Activated T-cell treated with anti-CD3 and anti-CD28 coated beads for 24 hours (primary cell): ENCODE data around the gene NUPR1.
"Not testable (repeated sequence)": the region's sequence is repeated elsewhere in the genome, so short reads cannot be mapped to it uniquely, and the experiment has no call there.

ENCODE experiments used
- DNase-seq: peaks from one replicate; pipeline ENCODE4 v3.0.0-alpha.2; 2020; ENCODE audit warnings: low read depth

NUPR1 gene

DNA sequence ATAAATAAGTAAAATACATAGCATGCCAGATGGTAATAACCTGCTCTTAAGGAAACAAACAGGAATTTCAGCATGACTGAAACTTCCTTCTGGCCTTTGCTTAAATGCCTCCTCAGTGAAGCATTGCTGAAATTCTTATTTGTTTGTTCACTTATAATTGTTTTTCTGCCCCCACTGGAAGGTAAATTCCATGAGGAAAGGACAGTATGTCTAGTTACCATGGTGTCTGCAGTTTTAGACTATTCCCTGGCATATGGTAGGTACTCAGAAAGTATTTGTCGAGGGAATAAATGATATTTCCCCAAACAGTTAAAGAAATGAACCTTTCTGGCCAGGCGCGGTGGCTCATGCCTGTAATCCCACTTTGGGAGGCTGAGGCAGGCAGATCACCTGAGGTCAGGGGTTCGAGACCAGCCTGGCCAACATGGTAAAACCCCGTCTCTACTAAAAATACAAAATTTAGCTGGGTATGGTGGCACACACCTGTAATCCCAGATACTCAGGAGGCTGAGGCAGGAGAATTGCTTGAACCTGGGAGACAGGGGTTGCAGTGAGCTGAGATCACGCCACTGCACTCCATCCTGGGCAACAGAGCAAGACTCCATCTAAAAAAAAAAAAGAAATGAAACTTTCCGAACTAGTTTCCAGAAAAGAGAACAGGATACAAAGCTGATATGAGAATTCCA, 11.5 kb downstream of the NUPR1 start:
- not testable (repeated sequence) for DNase-seq

DNA sequence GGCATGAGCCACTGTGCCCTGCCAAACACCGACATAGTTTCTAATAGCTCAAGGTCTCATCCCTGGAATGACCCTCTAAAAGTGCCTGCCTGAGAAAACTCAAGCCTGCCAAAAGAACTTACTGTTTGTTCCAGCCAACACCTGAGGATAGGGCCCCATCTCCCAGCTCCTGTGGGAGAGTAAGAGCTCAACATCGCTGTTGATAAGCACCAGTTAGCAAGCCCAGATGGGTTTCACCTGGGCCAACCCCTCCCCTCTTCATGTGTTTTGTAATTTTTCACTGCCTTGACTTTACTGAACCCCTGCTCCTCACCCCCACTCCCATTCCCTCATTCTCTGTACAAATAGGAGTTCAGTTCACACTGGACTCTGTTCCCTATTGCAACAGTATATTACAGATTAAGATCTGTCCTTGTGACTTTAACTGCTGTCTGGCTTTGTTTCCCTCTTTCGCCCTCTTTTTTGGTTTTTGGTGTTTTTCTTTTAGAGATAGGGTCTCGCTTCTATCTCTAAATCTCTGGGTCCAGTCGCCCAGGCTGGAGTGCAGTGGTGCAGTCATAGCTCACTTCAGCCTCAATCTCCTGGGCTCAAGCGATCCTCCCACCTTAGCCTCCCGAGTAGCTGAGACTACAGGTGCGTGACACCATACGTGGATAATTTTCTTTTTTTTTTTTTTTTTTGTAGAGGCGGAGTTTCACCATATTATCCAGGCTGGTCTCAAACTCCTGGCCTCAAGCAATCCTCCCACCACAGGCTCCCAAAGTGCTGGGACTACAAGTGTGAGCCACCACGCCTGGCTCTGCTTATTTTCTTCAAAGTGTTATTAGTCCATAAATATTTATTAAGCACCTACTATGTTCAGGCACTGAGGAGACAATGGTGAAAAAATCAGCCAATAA, 12.3 kb downstream of the NUPR1 start:
- no peak for DNase-seq

DNA sequence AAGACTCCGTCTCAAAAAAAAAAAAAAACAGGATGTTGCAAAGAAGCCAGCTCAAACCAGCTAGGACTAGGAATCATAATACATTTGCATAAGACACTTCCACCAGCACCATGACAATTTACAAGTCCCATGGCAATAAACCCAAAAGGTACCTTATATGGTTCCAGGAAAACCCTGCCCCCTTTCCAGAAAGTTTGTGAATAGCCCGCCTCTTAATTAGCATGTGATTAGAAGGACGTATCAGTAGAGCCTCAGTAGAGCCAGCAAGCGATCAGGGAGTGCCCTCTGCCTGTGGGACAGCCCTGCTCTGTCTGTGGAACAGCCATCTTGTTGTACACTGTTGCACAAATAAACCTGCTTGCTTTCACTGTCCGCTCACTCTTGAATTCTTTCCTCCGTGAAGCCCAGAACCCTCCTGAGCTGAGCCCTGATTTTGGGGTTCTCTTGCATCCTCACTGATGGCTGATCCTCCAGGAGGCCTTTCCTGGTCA, 14.0 kb downstream of the NUPR1 start:
- no peak for DNase-seq

GRCh38 chr16:28522792-28523191, 16.0 kb downstream of the NUPR1 start:
- no peak for DNase-seq

- no peak for DNase-seq
Measured at GRCh38 chr16:28521436-28521835, 17.3 kb downstream of the NUPR1 start.

DNA sequence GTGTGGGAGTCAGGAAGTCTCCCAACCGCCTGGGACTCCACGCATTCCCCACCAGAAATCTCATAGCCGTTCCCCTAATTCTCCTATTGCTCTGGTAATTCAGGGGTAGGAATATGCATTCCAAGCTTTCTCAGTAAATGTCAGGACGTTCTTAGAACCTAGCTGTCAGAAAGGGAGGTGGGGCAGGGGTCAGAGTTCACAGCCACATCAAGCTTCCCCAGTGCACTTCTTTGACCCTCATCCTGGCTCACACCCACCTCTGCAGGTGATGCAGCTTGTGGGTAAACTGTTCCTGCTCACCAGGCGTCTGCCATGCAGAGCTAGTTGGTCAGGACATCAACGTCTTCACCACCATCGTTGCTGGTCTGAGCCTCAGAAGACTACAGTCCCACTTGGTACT, 18.1 kb downstream of the NUPR1 start:
- no peak for DNase-seq

GRCh38 chr16:28514246-28514645, 24.5 kb downstream of the NUPR1 start:
- DNase-seq, result no peak

DNA sequence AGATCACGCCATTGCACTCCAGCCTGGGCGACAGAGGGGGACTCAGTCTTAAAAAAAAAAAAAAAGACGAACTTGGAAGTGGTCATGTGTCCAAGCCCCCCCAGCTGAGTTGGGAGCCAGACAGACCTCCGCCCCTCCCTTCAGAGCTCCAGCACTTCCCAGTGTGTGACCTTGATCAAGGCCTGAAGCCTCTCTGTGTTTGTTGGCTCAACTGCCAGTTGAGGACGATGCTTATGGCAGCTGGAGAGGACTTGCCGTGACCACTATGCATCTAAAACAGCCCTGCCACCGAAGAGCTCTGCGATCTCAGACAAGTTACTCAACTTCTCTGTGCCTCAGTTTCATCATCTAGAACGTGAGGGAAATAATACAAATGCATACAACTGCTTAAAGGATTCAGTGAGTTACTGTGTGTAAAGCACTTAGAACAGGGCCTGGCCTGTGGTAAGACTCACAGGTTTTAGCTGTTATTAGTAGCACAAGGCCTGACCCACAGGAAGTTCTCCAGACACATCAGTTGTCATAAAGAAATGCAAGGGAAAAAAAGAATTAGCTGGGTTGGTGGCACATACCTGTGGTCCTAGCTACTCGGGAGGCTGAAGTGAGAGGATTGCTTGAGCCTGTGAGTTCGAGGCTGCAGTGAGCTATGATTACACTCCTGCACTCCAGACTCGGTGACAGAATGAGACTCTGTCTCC, 25.1 kb downstream of the NUPR1 start:
- DNase-seq, result no peak

- DNase-seq, result no peak
Measured at GRCh38 chr16:28511801-28512789, 26.7 kb downstream of the NUPR1 start.

DNA sequence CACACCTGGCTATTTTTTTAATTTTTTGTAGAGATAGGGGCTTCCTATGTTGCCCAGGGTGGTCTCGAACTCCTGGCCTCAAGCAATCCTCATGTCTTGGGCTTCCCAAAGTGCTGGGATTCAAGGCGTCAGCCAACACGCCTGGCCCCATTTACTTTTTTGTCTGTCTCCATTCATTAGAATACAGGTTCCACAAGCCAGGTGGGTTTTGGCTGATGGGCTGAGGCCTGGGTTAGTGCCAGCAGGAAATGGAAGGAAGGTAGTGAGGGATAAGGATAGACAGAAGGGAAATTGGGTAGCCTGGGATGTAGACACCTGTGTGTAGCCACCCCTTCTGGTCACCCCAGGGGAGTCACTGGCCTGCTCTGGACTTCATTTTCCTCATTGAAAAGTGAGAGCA, 27.7 kb downstream of the NUPR1 start:
- DNase-seq, result no peak

- DNase-seq, result no peak
Measured at GRCh38 chr16:28505489-28506137, 33.2 kb downstream of the NUPR1 start.

- no peak for DNase-seq
Measured at GRCh38 chr16:28504707-28505404, 33.9 kb downstream of the NUPR1 start.

- no peak for DNase-seq
Measured at GRCh38 chr16:28503470-28504259, 35.1 kb downstream of the NUPR1 start.

DNA sequence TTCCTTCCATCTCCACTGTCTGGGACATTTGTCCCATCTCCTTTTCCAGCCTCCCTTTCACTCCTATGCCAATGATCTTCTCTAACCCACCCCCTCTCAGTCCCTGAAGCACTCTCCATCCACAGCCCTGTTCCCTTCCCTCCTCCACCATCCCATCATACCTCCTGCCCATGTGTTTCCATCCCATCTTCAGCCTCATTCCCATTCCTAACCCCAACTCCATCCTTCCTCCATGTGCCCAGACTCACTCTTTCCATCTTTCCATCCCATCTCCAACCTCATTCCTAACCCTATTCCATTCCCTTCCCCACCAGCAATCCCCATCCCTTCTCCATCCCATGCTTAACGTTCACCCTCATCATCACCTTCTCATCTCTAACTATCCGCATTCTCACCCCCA, 36.5 kb downstream of the NUPR1 start:
- no peak for DNase-seq

- DNase-seq, result no peak
Measured at GRCh38 chr16:28501258-28502232, 37.2 kb downstream of the NUPR1 start.

DNA sequence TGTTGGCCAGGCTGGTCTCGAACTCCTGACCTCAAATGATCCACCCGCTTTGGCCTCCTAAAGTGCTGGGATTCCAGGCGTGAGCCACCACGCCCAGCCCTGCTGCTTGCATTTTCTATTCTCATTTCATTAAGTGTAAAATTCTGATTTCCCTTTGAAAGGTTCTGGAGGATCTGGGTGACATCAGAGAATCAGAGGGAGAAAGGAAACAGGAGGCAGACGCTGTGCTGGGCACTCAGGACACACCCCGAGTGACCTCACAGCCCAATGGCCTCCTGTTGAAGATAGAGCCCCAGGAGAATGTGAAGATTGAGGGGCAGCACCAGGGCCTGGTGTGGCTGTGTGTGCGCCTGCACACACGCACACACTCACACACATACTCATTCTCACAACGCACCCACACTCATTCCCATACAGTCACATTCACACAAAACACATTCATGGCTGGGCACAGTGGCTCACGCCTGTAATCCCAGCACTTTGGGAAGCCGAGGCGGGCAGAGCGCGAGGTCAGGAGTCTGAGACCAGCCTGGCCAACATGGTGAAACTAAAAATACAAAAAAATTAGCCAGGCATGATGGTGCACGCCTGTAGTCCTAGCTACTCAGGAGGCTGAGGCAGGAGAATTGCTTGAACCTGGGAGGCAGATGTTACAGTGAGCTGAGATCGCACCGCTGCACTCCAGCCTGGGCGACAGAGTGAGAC, 38.1 kb downstream of the NUPR1 start:
- DNase-seq, result not testable (repeated sequence)

- no peak for DNase-seq
Measured at GRCh38 chr16:28499854-28500253, 38.9 kb downstream of the NUPR1 start.
